Small intestine (tissue), 7 donors: ENCODE data around the gene PRDM16. TPM values are rescaled to one million over a fixed set of nuclear protein-coding genes. Genes with fewer than 3 reads are reported as not detected.
A peak's percentile ranks its signal among the peaks of the same experiment; 100 is the strongest.

Experiments used
- DNase-seq, 2 donors: peaks; one replicate each; pipeline versions ENCODE4 v3.0.0 to v3.0.0-alpha.2; 2013
- FAIRE-seq: peaks from 2 replicates; lab custom pipeline; 2012; peaks lifted over from hg19 to GRCh38; lab: Jason Lieb, UNC
- H3K27ac ChIP-seq, 3 donors: one replicate each; pipeline ENCODE4 v1.5.1; 2013; ENCODE audit warnings: low read length in 2 of 3, mild to moderate bottlenecking in 2 of 3, control low read depth in 1 of 3, inconsistent platforms in 1 of 3, low read depth in 1 of 3, moderate library complexity in 1 of 3
- H3K27me3 ChIP-seq, 3 donors: one replicate each; pipeline ENCODE4 v1.6.1; 2013; ENCODE audit warnings: low read length in 3 of 3, inconsistent platforms in 1 of 3; ENCODE audit not compliant: control insufficient read depth in 3 of 3, insufficient read depth in 3 of 3
- H3K36me3 ChIP-seq, 3 donors: one replicate each; pipeline ENCODE4 v1.6.1; 2013; ENCODE audit warnings: low read length in 3 of 3, inconsistent platforms in 1 of 3, low read depth in 1 of 3, mild to moderate bottlenecking in 1 of 3, moderate library complexity in 1 of 3; ENCODE audit not compliant: control insufficient read depth in 3 of 3, insufficient read depth in 2 of 3
- H3K4me1 ChIP-seq, 3 donors: one replicate each; pipeline ENCODE4 v1.6.1; 2013; ENCODE audit warnings: low read length in 2 of 3, inconsistent platforms in 1 of 3, low read depth in 1 of 3, mild to moderate bottlenecking in 1 of 3, moderate library complexity in 1 of 3; ENCODE audit not compliant: control insufficient read depth in 3 of 3, insufficient read depth in 2 of 3
- H3K4me3 ChIP-seq, 3 donors: one replicate each; pipeline ENCODE4 v1.5.1; 2013; ENCODE audit warnings: low read length in 3 of 3, control low read depth in 1 of 3, inconsistent platforms in 1 of 3, low read depth in 1 of 3, mild to moderate bottlenecking in 1 of 3, moderate library complexity in 1 of 3
- H3K9me3 ChIP-seq, 2 donors: one replicate each; pipeline ENCODE4 v1.6.1; 2013; ENCODE audit warnings: low read depth in 1 of 2, low read length in 1 of 2; ENCODE audit not compliant: control insufficient read depth in 2 of 2, insufficient read depth in 1 of 2
- WGBS, 3 donors: extraction: QIAGEN DNeasy Blood & Tissue Kit; methylation state at CpG; one replicate each; pipeline ENCODE4 v1.1.7; 2013; 5-methylcytosine and 5-hydroxymethylcytosine counted together
- polyA plus RNA-seq, 4 donors: library from polyadenylated mRNA; stranded (reverse) in 3 of 4; unstranded in 1 of 4; fragments of 200-250 nt in 3 of 4; fragments of 120-200 nt in 1 of 4; gene quantifications; one replicate each; pipeline versions ENCODE4 v1.2.1 to v1.2.3, GENCODE V29; 2013
- donor health status: healthy with polysubstance abuse.
- donor health status: control.
- donor health status: control.
- donor health status: Bipolar disorder and iron deficiency.
- donor health status: healthy.

The PRDM16 gene
- polyA plus RNA-seq, 4 donors, result 5.4 to 11.4 (median 8.2) TPM

GRCh38 chr1:3453891-3454810, 385.1 kb downstream of the PRDM16 start, which contains the start of gene ARHGEF16:
TSS of gene ARHGEF16 (plus strand) at chr1:3454665. CDS start at chr1:3463085, 8,420 bp downstream.
- DNase-seq (peak; percentile 93 to 94), FAIRE-seq (no peak)
- 4 to 8% (median 5%) methylated on average over 33 to 84 of the region's 84 CpGs for WGBS, 3 donors
- Histone ChIP-seq H3K27ac (peak within 1 kb of the TSS; percentile 88 to 97 (median 88)), H3K9me3 (no peaks in the 10 kb centered on the region), H3K4me1 (peaks cover 5 to 51% (median 9%) of the 10 kb centered on the region in 3 donors), H3K27me3 (peaks cover 0 to 2% (median 0%) of the 10 kb centered on the region in 3 donors), H3K4me3 (peak within 1 kb of the TSS; percentile 64 to 78 (median 64)), H3K36me3 (peaks cover 0 to 18% (median 0%) of the 10 kb centered on the region in 3 donors)

GRCh38 chr1:3454811-3455618, 386.0 kb downstream of the PRDM16 start:
- no peak for FAIRE-seq
- 7 to 9% (median 9%) methylated on average over 27 to 45 of the region's 46 CpGs for WGBS, 3 donors

GRCh38 chr1:3455670-3456448, 386.9 kb downstream of the PRDM16 start:
- no peak for FAIRE-seq
- peaks cover 5 to 68% (median 9%) of the 10 kb centered on the region in 3 donors for H3K4me1 ChIP-seq
- H3K4me3 ChIP-seq, result peak overlapping the region in 2 of 3 donors; percentile 64 to 78
- peaks cover 0 to 22% (median 0%) of the 10 kb centered on the region in 3 donors for H3K36me3 ChIP-seq
- DNase-seq, result peak; percentile 42
- H3K27me3 ChIP-seq, result peaks cover 0 to 2% (median 0%) of the 10 kb centered on the region in 3 donors
- H3K27ac ChIP-seq, result peak overlapping the region; percentile 88 to 97 (median 88)
- no peaks in the 10 kb centered on the region for H3K9me3 ChIP-seq
- WGBS, 3 donors, result 48 to 74% (median 55%) methylated on average over 18 of the region's 18 CpGs

More at GRCh38 chr1:3454811-3455618, 386.0 kb downstream of the PRDM16 start:
- peaks cover 0 to 18% (median 0%) of the 10 kb centered on the region in 3 donors for H3K36me3 ChIP-seq
- peak overlapping the region; percentile 64 to 78 (median 64) for H3K4me3 ChIP-seq
- peak; percentile 64 to 90 for DNase-seq
- peak overlapping the region; percentile 88 to 97 (median 88) for H3K27ac ChIP-seq
- peaks cover 0 to 2% (median 0%) of the 10 kb centered on the region in 3 donors for H3K27me3 ChIP-seq
- no peaks in the 10 kb centered on the region for H3K9me3 ChIP-seq
- peaks cover 5 to 60% (median 9%) of the 10 kb centered on the region in 3 donors for H3K4me1 ChIP-seq

- H3K9me3 ChIP-seq, result no peaks in the 10 kb centered on the region
- DNase-seq (peak; percentile 72 to 88), FAIRE-seq (no peak)
- peaks cover 0 to 27% (median 0%) of the 10 kb centered on the region in 3 donors for H3K36me3 ChIP-seq
- peak overlapping the region; percentile 88 to 98 (median 97) for H3K27ac ChIP-seq
- H3K4me1 ChIP-seq, result peaks cover 5 to 75% (median 9%) of the 10 kb centered on the region in 3 donors
- 10 to 65% (median 38%) methylated on average over 12 of the region's 12 CpGs for WGBS, 3 donors
- peak overlapping the region in 1 of 3 donors; percentile 78 for H3K4me3 ChIP-seq
- peaks cover 0 to 2% (median 0%) of the 10 kb centered on the region in 3 donors for H3K27me3 ChIP-seq
Observed at GRCh38 chr1:3456449-3456963, 387.5 kb downstream of the PRDM16 start.

- Histone ChIP-seq H3K4me1 (peaks cover 5 to 77% (median 9%) of the 10 kb centered on the region in 3 donors), H3K9me3 (no peaks in the 10 kb centered on the region), H3K27me3 (peaks cover 0 to 2% (median 0%) of the 10 kb centered on the region in 3 donors), H3K36me3 (peaks cover 0 to 32% (median 0%) of the 10 kb centered on the region in 3 donors), H3K4me3 (peak overlapping the region in 1 of 3 donors; percentile 78), H3K27ac (peak overlapping the region; percentile 88 to 98 (median 97))
- DNase-seq (no peak), FAIRE-seq (no peak)
- WGBS, 3 donors, result 51 to 75% (median 60%) methylated on average over 29 of the region's 29 CpGs
Observed at GRCh38 chr1:3456964-3457909, 388.2 kb downstream of the PRDM16 start.

- no peak overlapping the region for H3K4me3 ChIP-seq
- 17 to 34% (median 25%) methylated on average over 18 of the region's 18 CpGs for WGBS, 3 donors
- DNase-seq (peak; percentile 44 to 58), FAIRE-seq (no peak)
- H3K9me3 ChIP-seq, result no peaks in the 10 kb centered on the region
- H3K36me3 ChIP-seq, result peaks cover 0 to 42% (median 0%) of the 10 kb centered on the region in 3 donors
- H3K4me1 ChIP-seq, result peaks cover 5 to 77% (median 9%) of the 10 kb centered on the region in 3 donors
- peak overlapping the region; percentile 87 to 98 (median 97) for H3K27ac ChIP-seq
- peaks cover 0 to 2% (median 0%) of the 10 kb centered on the region in 3 donors for H3K27me3 ChIP-seq
Observed at GRCh38 chr1:3457910-3458883, 389.2 kb downstream of the PRDM16 start.
